ENCODE data around the gene SCAMP4.

The SCAMP4 gene

GRCh38 chr19:1943661-1944087 is 38.5 kb downstream of the SCAMP4 start:
- DNase-seq (ENCODE audit: low read depth): no peak
- H3K4me3 ChIP-seq (ENCODE audit: low read depth, low read length): no peak overlapping the region
- TF ChIP-seq, protein P1, sequence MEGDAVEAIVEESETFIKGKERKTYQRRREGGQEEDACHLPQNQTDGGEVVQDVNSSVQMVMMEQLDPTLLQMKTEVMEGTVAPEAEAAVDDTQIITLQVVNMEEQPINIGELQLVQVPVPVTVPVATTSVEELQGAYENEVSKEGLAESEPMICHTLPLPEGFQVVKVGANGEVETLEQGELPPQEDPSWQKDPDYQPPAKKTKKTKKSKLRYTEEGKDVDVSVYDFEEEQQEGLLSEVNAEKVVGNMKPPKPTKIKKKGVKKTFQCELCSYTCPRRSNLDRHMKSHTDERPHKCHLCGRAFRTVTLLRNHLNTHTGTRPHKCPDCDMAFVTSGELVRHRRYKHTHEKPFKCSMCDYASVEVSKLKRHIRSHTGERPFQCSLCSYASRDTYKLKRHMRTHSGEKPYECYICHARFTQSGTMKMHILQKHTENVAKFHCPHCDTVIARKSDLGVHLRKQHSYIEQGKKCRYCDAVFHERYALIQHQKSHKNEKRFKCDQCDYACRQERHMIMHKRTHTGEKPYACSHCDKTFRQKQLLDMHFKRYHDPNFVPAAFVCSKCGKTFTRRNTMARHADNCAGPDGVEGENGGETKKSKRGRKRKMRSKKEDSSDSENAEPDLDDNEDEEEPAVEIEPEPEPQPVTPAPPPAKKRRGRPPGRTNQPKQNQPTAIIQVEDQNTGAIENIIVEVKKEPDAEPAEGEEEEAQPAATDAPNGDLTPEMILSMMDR (conservative IDR thresholded peaks at IDR 0.05; ENCODE audit: low read depth, low read length): no peak

GRCh38 chr19:1944088-1944915 is 39.1 kb downstream of the SCAMP4 start:
- DNase-seq (ENCODE audit: low read depth): no peak
- no peak overlapping the region for H3K4me3 ChIP-seq (ENCODE audit: low read depth, low read length)
- TF ChIP-seq, protein P1 (conservative IDR thresholded peaks at IDR 0.05; ENCODE audit: low read depth, low read length): no peak

DNA sequence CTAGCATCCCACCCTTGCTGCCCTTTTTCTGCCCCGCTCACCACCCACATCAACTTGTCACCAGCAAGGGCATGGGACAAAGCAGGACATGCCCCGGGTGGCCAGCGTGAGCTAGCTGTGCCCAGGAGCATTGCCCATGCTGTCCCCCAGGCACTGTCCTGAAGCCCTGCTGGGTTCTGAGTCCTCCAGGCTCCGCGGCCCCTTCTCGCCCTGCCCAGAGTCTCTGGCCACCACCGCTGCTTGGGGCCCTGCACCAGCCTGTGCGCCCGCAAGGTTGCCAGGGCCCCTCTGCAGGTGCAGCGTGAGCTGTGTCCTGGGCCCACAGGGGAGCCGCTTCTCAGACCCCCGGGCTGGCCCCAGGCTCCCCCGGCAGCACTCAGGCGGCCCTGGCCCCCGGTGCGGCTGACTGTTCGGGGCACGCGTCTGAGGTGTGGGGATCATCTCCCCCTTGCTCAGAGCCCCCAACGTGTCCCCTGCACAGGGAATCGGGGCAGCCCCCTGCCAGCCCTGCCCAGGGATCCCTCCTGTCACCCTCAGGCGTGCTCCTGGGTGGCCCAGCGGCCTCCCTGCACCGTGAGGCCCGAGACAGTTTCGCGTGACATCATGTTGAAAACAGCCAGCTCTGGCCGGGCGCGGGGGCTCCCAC is 39.8 kb downstream of the SCAMP4 start:
- no peak overlapping the region for H3K4me3 ChIP-seq (ENCODE audit: low read depth, low read length)
- TF ChIP-seq, protein P1 (conservative IDR thresholded peaks at IDR 0.05; ENCODE audit: low read depth, low read length): no peak

GRCh38 chr19:1945899-1946298 is 40.7 kb downstream of the SCAMP4 start:
- DNase-seq (ENCODE audit: low read depth): peak; percentile 17
- no peak overlapping the region for H3K4me3 ChIP-seq (ENCODE audit: low read depth, low read length)
- TF ChIP-seq, protein P1 (conservative IDR thresholded peaks at IDR 0.05; ENCODE audit: low read depth, low read length): peak; percentile 68

More for the DNA sequence above, 39.8 kb downstream of the SCAMP4 start:
- no peak for DNase-seq (ENCODE audit: low read depth)

DNA sequence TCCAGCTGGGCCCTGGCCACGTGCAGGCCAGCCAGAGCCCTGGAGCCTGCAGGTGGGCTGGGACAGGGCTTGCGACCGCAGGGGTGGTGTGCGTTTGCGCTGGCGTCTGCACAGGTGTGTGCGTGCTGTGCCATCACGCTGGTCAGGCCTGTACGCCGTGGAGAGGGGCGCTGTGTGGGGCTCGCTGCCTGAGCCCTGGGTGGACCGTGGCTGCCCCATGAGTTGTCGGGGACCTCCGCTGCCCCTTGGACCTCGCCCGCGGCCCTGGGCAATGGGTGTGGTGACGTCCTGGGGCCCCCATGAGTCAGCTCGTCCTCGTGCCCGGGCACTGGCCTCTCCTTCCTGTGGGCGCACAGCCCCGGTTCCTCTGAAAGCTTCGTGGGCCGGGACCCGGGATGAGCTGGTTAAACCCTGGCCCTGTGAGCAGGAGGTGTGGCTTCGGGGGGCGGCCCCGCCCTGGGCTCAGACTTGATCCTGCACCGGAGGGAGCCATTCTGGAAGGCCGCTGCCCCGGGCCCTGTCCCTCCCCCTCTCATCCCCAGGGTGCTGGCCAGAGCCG is 42.5 kb downstream of the SCAMP4 start:
- DNase-seq (ENCODE audit: low read depth): no peak
- TF ChIP-seq, protein P1 (conservative IDR thresholded peaks at IDR 0.05; ENCODE audit: low read depth, low read length): no peak
- H3K4me3 ChIP-seq (ENCODE audit: low read depth, low read length): no peak overlapping the region

DNA sequence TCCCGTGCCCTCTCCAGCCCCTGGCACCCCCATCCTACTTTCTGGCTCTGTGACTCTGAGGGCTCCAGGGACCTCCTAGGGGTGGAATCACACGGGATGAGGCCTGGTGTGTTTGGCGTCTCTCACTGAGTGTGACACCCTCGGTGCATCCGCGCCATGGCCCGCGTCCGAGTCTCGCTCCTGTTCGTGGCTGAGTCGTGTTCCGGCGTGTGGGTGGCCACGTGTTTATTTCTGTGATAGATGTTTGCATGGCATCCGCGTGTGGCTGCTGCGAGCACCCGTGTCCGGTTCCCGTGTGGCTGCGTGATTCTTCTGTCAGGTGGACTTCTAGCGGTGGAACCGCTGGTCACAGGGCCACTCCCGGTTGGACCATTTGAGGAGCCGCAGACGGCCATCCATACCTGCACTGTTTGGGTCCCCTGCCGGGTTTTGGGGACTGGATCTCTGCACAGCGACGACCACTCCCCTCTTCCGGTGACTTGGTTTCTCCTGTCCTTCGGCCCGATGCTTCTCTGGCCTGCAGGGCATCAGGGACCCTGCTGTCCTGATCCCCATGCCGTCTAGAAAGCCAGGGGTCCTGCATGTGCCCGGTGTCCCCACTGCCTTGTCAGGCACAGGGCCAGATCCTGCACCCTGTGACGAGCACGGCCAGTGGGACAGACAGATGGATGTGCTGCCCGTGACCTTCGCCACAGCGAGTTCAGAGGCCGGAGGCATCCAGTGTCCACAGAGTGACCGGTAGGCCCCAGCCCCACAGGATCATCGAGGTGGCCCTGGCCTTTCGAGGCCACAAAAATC is 44.3 kb downstream of the SCAMP4 start:
- TF ChIP-seq, protein P1 (conservative IDR thresholded peaks at IDR 0.05; ENCODE audit: low read depth, low read length): no peak
- DNase-seq (ENCODE audit: low read depth): no peak

More for the DNA sequence above, 44.3 kb downstream of the SCAMP4 start:
- no peak overlapping the region for H3K4me3 ChIP-seq (ENCODE audit: low read depth, low read length)

All from choroid plexus epithelial cell (primary cell).